ENCODE measurements around the gene DRAM1. TPM values are rescaled to one million over a fixed set of nuclear protein-coding genes. Genes with fewer than 3 reads are reported as not detected.

DRAM1 gene
- total and polyA plus RNA-seq, 10 of the 15 experiments (the other 5 are each of a cell fraction or from before 2014, with no cell fraction given) = 22.4 to 91.5 (median 41.4) TPM

DNA sequence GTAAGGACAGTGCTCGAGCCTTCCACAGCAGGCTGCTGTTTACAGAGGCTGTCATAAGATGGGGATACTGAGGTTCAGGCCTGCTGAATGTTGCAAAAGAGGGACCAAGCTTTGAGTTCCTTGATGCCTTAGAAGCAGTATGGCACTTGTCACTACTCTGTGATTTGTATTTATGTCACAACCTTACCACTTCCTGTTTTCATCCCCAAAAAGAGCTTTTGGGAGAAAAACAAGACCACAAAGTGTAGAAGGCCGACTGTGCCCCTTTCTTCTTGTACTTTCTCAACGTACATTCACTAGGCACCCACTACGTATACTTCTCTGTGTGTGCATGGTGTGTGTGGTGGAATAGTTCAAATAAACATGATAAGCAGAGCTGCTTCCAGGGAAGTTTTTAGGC, 90.1 kb downstream of the DRAM1 start:
- peak; percentile 85 for TF ChIP-seq SPI1 (IDR thresholded peaks at IDR 0.05; ENCODE audit: borderline replicate concordance, insufficient read depth, low read depth, low read length)
- TF ChIP-seq, protein P1, sequence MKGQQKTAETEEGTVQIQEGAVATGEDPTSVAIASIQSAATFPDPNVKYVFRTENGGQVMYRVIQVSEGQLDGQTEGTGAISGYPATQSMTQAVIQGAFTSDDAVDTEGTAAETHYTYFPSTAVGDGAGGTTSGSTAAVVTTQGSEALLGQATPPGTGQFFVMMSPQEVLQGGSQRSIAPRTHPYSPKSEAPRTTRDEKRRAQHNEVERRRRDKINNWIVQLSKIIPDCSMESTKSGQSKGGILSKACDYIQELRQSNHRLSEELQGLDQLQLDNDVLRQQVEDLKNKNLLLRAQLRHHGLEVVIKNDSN (IDR thresholded peaks at IDR 0.05; ENCODE audit: borderline replicate concordance, extremely low read length, insufficient read depth, low read depth, low read length) = no peak
- TF ChIP-seq MTA2 (IDR thresholded peaks at IDR 0.05; ENCODE audit: low read depth) = 0 out of 2 replicates have a peak, but pooled peaks have one; percentile 13
- TF ChIP-seq ZNF384 (IDR thresholded peaks at IDR 0.05; ENCODE audit: borderline replicate concordance, low read depth, low read length) = no peak
- TF ChIP-seq NFIC (IDR thresholded peaks at IDR 0.05; ENCODE audit: low read depth, low read length) = 0 out of 2 replicates have a peak, but pooled peaks have one; percentile 34
- TF ChIP-seq RUNX3 (IDR thresholded peaks at IDR 0.05; ENCODE audit: low read length) = peak; percentile 74
- peak; percentile 46 to 50; a peak in 3 of 4 replicates for TF ChIP-seq IKZF2 (IDR thresholded peaks at IDR 0.05)
- WGBS (ENCODE audit: insufficient coverage, insufficient replicate concordance, low lambda C conversion rate, missing lambda C conversion rate) = 66% methylated on average over 4 of the region's 4 CpGs
- ChIA-PET POLR2A (interaction anchor here (0.6 to 1.4 kb wide), 6 partner anchors 11 to 1586 kb away, joined by 3 to 4 read pairs (median 3); no protein-coding TSS in a partner anchor), CTCF (interaction anchor here (1.2 to 3.7 kb wide), 4 partner anchors 9 to 26 kb away, joined by 3 to 16 read pairs (median 6); no protein-coding TSS in a partner anchor), RAD21 (ENCODE audit: unreplicated experiment) (interaction anchor here (0.8 to 1.5 kb wide), 3 partner anchors 13 to 31 kb away, joined by 3 to 6 read pairs (median 3); no protein-coding TSS in a partner anchor), SMC1A (ENCODE audit: uncharacterized antibody, unreplicated experiment) (interaction anchor here (0.9 to 4.3 kb wide), 6 partner anchors 7 to 512 kb away, joined by 3 to 30 read pairs (median 4); no protein-coding TSS in a partner anchor)
- H3K4me2 ChIP-seq (ENCODE audit: control insufficient read depth, insufficient read depth) = no peak overlapping the region
- peak overlapping the region; percentile 46 for H2AFZ ChIP-seq (ENCODE audit: control insufficient read depth, low read depth, low read length)
- in situ Hi-C loops (cut with MboI) (no loop called here), intact Hi-C loops (cut with micrococcal nuclease; ENCODE audit: unreplicated experiment) (no loop called here)
- H3K4me1 ChIP-seq (ENCODE audit: control insufficient read depth, insufficient read depth, low read length) = peaks cover 8% of the 10 kb centered on the region; the same call in 1 of the 2 replicates
- no peak overlapping the region for H3K4me3 ChIP-seq
- no peaks in the 10 kb centered on the region; the same call in 1 of the 3 replicates for H3K9me3 ChIP-seq (replicated peaks; ENCODE audit: control insufficient read depth, insufficient read depth, low read length)
- FAIRE-seq (no peak), DNase-seq (ENCODE audit: low read depth, low spot score) (peak; percentile 8), ATAC-seq (peak; percentile 54)
- BruUV-seq (replicated peaks) = no TSS peak
- H3K79me2 ChIP-seq (ENCODE audit: control insufficient read depth, insufficient read depth, low read length) = peaks cover 9% of the 10 kb centered on the region
- no peaks in the 10 kb centered on the region for H3K27me3 ChIP-seq (replicated peaks in 1 of 2; ENCODE audit: control insufficient read depth in 2 of 2, insufficient read depth in 2 of 2, low read length in 1 of 2)
- peaks cover 0 to 5% of the 10 kb centered on the region in 2 experiments for H3K36me3 ChIP-seq (ENCODE audit: control insufficient read depth in 2 of 2, insufficient read depth in 2 of 2, low read length in 1 of 2)
- H4K20me1 ChIP-seq (ENCODE audit: control insufficient read depth, insufficient read depth) = no peaks in the 10 kb centered on the region
- no peak overlapping the region for H3K9ac ChIP-seq (ENCODE audit: control insufficient read depth, insufficient read depth, low read length)
- H3K27ac ChIP-seq (ENCODE audit: control insufficient read depth, insufficient read depth) = peak overlapping the region; percentile 46; the same call in 1 of the 2 replicates
